Ascending aorta (tissue), 2 donors: Measurements from ENCODE around the gene SYCN. TPM values are rescaled to one million over a fixed set of nuclear protein-coding genes. Genes with fewer than 3 reads are reported as not detected.

Experiments
- DNase-seq, 2 donors: peaks; one replicate each; pipeline ENCODE4 v3.0.0-alpha.2; 2019; ENCODE audit warnings: low spot score in 2 of 2
- H3K27ac ChIP-seq, 2 donors: fragments of 200-600 bp; sonication (generic); one replicate each; pipeline ENCODE4 v1.5.1; 2016 to 2017; ENCODE audit warnings: mild to moderate bottlenecking in 1 of 2
- H3K27me3 ChIP-seq: fragments of 200-600 bp; sonication (generic); one replicate; pipeline ENCODE4 v1.5.1; 2017
- H3K36me3 ChIP-seq, 2 donors: fragments of 200-600 bp; sonication (generic); one replicate each; pipeline ENCODE4 v1.5.1; 2016
- H3K4me1 ChIP-seq, 2 donors: fragments of 200-600 bp; sonication (generic); one replicate each; pipeline ENCODE4 v1.5.1; 2016 to 2017; ENCODE audit warnings: mild to moderate bottlenecking in 1 of 2
- H3K4me3 ChIP-seq, 2 donors: fragments of 200-600 bp; sonication (generic); one replicate each; pipeline ENCODE4 v1.5.1; 2016 to 2017; ENCODE audit warnings: mild to moderate bottlenecking in 1 of 2
- H3K9me3 ChIP-seq, 2 donors: fragments of 200-600 bp; sonication (generic); one replicate each; pipeline ENCODE4 v1.5.1; 2016
- intact Hi-C: fragments of 100-400 bp; cut with DNase I; formaldehyde crosslinking; loops from one replicate; pipeline ENCODE4 v1.15.1; 2023
- total RNA-seq: library from RNA; depleted of rRNA; stranded (reverse); fragments of >200 nt; gene quantifications from one replicate; pipeline ENCODE4 v1.1.0, GENCODE V29; 2016
- TF ChIP-seq, protein P1 (sequence below), 3 experiments: fragments of 200-600 bp in 2 of 3; fragments of 450-650 bp in 1 of 3; sonication (generic) in 2 of 3; IDR thresholded peaks; one replicate each; pipeline ENCODE4 v1.5.1; 2016 to 2019; ENCODE audit warnings: antibody characterized with exemption in 3 of 3, mild to moderate bottlenecking in 1 of 3, moderate library complexity in 1 of 3

SYCN gene
- total RNA-seq, 1 donor from 2014 or later: not detected

GRCh38 chr19:39240421-39240820 lies 36.4 kb upstream of the SYCN start:
- Histone ChIP-seq H3K4me1 (no peaks in the 10 kb centered on the region), H3K36me3 (no peaks in the 10 kb centered on the region), H3K27me3 (no peaks in the 10 kb centered on the region), H3K4me3 (no peak overlapping the region), H3K9me3 (no peaks in the 10 kb centered on the region), H3K27ac (no peak overlapping the region)
- intact Hi-C loops: no loop called here
- TF ChIP-seq, protein P1, sequence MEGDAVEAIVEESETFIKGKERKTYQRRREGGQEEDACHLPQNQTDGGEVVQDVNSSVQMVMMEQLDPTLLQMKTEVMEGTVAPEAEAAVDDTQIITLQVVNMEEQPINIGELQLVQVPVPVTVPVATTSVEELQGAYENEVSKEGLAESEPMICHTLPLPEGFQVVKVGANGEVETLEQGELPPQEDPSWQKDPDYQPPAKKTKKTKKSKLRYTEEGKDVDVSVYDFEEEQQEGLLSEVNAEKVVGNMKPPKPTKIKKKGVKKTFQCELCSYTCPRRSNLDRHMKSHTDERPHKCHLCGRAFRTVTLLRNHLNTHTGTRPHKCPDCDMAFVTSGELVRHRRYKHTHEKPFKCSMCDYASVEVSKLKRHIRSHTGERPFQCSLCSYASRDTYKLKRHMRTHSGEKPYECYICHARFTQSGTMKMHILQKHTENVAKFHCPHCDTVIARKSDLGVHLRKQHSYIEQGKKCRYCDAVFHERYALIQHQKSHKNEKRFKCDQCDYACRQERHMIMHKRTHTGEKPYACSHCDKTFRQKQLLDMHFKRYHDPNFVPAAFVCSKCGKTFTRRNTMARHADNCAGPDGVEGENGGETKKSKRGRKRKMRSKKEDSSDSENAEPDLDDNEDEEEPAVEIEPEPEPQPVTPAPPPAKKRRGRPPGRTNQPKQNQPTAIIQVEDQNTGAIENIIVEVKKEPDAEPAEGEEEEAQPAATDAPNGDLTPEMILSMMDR (IDR thresholded peaks at IDR 0.05): no peak
- DNase-seq: no peak

- Histone ChIP-seq H3K27me3 (no peaks in the 10 kb centered on the region), H3K9me3 (no peaks in the 10 kb centered on the region), H3K36me3 (no peaks in the 10 kb centered on the region), H3K27ac (no peak overlapping the region), H3K4me3 (no peak overlapping the region), H3K4me1 (no peaks in the 10 kb centered on the region)
- intact Hi-C loops: no loop called here
- TF ChIP-seq, protein P1 (IDR thresholded peaks at IDR 0.05): no peak
- DNase-seq: no peak
These were observed 34.9 kb upstream of the SYCN start for GRCh38 chr19:39238944-39239343.

GRCh38 chr19:39238209-39238608 lies 34.1 kb upstream of the SYCN start:
- H3K4me1 ChIP-seq: no peaks in the 10 kb centered on the region
- H3K36me3 ChIP-seq: no peaks in the 10 kb centered on the region
- no peaks in the 10 kb centered on the region for H3K27me3 ChIP-seq
- intact Hi-C loops: no loop called here
- no peak for DNase-seq
- no peak overlapping the region for H3K27ac ChIP-seq
- H3K9me3 ChIP-seq: no peaks in the 10 kb centered on the region
- TF ChIP-seq, protein P1 (IDR thresholded peaks at IDR 0.05): no peak
- H3K4me3 ChIP-seq: no peak overlapping the region

- intact Hi-C loops: no loop called here
- no peak overlapping the region for H3K27ac ChIP-seq
- no peak overlapping the region for H3K4me3 ChIP-seq
- H3K4me1 ChIP-seq: no peaks in the 10 kb centered on the region
- H3K27me3 ChIP-seq: no peaks in the 10 kb centered on the region
- no peaks in the 10 kb centered on the region for H3K36me3 ChIP-seq
- no peaks in the 10 kb centered on the region for H3K9me3 ChIP-seq
- no peak for DNase-seq
- TF ChIP-seq, protein P1 (IDR thresholded peaks at IDR 0.05): no peak
These were observed 33.4 kb upstream of the SYCN start for GRCh38 chr19:39237200-39238184.

DNA sequence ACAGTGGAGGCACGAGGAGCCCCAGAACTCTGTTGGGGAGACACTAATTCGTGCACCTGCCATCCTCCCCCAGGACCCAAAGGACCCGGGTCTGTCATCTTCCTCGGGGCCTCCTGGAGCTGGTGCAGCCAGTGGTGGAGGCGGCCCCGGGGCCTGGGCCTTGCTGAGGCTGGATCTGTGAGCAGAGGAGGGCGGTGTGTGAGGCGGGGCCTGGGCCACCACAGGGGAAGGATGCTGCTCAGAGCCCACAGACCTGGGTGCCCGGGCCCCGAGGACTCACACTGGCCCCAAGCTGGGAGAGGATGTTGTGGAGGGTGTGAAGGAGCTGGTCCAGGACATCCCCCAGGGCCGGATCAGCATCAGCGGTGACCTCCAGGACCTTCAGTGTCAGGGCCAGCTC lies 32.5 kb upstream of the SYCN start:
- H3K4me1 ChIP-seq: no peaks in the 10 kb centered on the region
- no peaks in the 10 kb centered on the region for H3K27me3 ChIP-seq

More for the DNA sequence above, 32.5 kb upstream of the SYCN start:
- Histone ChIP-seq H3K36me3 (no peaks in the 10 kb centered on the region), H3K9me3 (no peaks in the 10 kb centered on the region), H3K4me3 (no peak overlapping the region), H3K27ac (no peak overlapping the region)
- TF ChIP-seq, protein P1 (IDR thresholded peaks at IDR 0.05): no peak
- DNase-seq: no peak
- intact Hi-C loops: no loop called here
